Keratinocyte (primary cell): ENCODE data around the gene TCTN2. TPM values are rescaled to one million over a fixed set of nuclear protein-coding genes. Genes with fewer than 3 reads are reported as not detected.

ENCODE experiments used
- DNase-seq: peaks from one replicate; pipeline ENCODE4 v3.0.0-alpha.2; 2011; ENCODE audit warnings: low read depth, missing footprints, low spot score
- FAIRE-seq: peaks from 2 replicates; lab custom pipeline; 2011; peaks lifted over from hg19 to GRCh38; lab: Jason Lieb, UNC
- H2AFZ ChIP-seq: 2 replicates; pipeline ENCODE4 v1.6.0; 2012; ENCODE audit warnings: low read length, control low read depth, inconsistent platforms; ENCODE audit not compliant: control insufficient read depth
- H3K27ac ChIP-seq: 2 replicates; pipeline ENCODE4 v1.5.1; 2011; ENCODE audit warnings: low read length; ENCODE audit not compliant: control insufficient read depth, insufficient read depth
- H3K27me3 ChIP-seq: 3 replicates; pipeline ENCODE4 v1.6.0; 2011; ENCODE audit warnings: low read length; ENCODE audit not compliant: control insufficient read depth, insufficient read depth; ENCODE audit errors: extremely low read depth
- H3K36me3 ChIP-seq, 2 experiments: 2 replicates in 1 of 2; 3 replicates in 1 of 2; pipeline ENCODE4 v1.5.1; 2011; ENCODE audit warnings: low read length in 2 of 2, mild to moderate bottlenecking in 1 of 2; ENCODE audit not compliant: control insufficient read depth in 2 of 2, insufficient read depth in 2 of 2; ENCODE audit errors: extremely low read depth in 1 of 2
- H3K4me1 ChIP-seq: 3 replicates; pipeline ENCODE4 v1.5.1; 2011; ENCODE audit warnings: low read length; ENCODE audit not compliant: control insufficient read depth, insufficient read depth; ENCODE audit errors: extremely low read depth
- H3K4me2 ChIP-seq: 3 replicates; pipeline ENCODE4 v1.6.0; 2011; ENCODE audit warnings: low read depth, low read length; ENCODE audit not compliant: control insufficient read depth, insufficient read depth; ENCODE audit errors: extremely low read depth
- H3K4me3 ChIP-seq, 3 experiments: fragments of 200-600 bp in 1 of 3; sonication (generic) in 1 of 3; 2 replicates in 2 of 3; 3 replicates in 1 of 3; pipeline ENCODE4 v1.5.1; 2011 to 2016; ENCODE audit warnings: low read length in 3 of 3, mild to moderate bottlenecking in 3 of 3, control low read depth in 2 of 3, inconsistent platforms in 1 of 3, low read depth in 1 of 3, mixed read lengths in 1 of 3, mixed run types in 1 of 3, moderate library complexity in 1 of 3; ENCODE audit not compliant: control insufficient read depth in 2 of 3, insufficient read depth in 2 of 3; ENCODE audit errors: extremely low read depth in 1 of 3
- H3K79me2 ChIP-seq: 2 replicates; pipeline ENCODE4 v1.6.0; 2012; ENCODE audit warnings: low read length; ENCODE audit not compliant: control insufficient read depth, insufficient read depth
- H3K9ac ChIP-seq: 3 replicates; pipeline ENCODE4 v1.6.0; 2011; ENCODE audit warnings: low read length; ENCODE audit not compliant: control insufficient read depth, insufficient read depth; ENCODE audit errors: extremely low read depth
- H3K9me1 ChIP-seq: 3 replicates; pipeline ENCODE4 v1.6.0; 2011; ENCODE audit warnings: low read length; ENCODE audit not compliant: control insufficient read depth, insufficient read depth; ENCODE audit errors: extremely low read depth
- H3K9me3 ChIP-seq: 2 replicates; pipeline ENCODE4 v1.5.1; 2012; ENCODE audit warnings: low read depth, low read length; ENCODE audit not compliant: control insufficient read depth
- H4K20me1 ChIP-seq: 3 replicates; pipeline ENCODE4 v1.6.0; 2011; ENCODE audit warnings: low read length; ENCODE audit not compliant: control insufficient read depth, insufficient read depth; ENCODE audit errors: extremely low read depth
- EZH2 ChIP-seq: IDR thresholded peaks from one replicate; pipeline ENCODE4 v1.6.1; 2012; ENCODE audit warnings: inconsistent platforms, mild to moderate bottlenecking, low read length, moderate library complexity
- dilution Hi-C: fragments of 300-500 bp; cut with MboI; formaldehyde crosslinking; loops from one replicate; pipeline ENCODE4 v1.7.0; 2020; ENCODE audit warnings: low sequenced_read_pairs; ENCODE audit not compliant: extremely low pct_ligation_motif_present
- polyA plus RNA-seq, 5 experiments: library from polyadenylated mRNA; depleted of rRNA in 3 of 5; stranded (reverse) in 3 of 5; stranded (forward) in 1 of 5; unstranded in 1 of 5; fragments of >200 nt; gene quantifications; 1 replicate in 1 of 5; 2 replicates in 3 of 5; 3 replicates in 1 of 5; pipeline versions ENCODE4 v1.2.1 to v1.2.3, GENCODE V29; 2011 to 2012; ENCODE audit warnings: missing spikeins in 2 of 5, low read depth in 1 of 5, low replicate concordance in 1 of 5
- TF ChIP-seq, protein P1 (sequence below), 3 experiments: IDR thresholded peaks in 1 of 3; conservative IDR thresholded peaks in 1 of 3; optimal IDR thresholded peaks in 1 of 3; 2 replicates in 2 of 3; 3 replicates in 1 of 3; pipeline versions ENCODE3 to v1.5.1; 2011; ENCODE audit warnings: low read length in 3 of 3, mild to moderate bottlenecking in 3 of 3, moderate library complexity in 2 of 3, control low read depth in 1 of 3, inconsistent platforms in 1 of 3; ENCODE audit not compliant: insufficient read depth in 2 of 3; ENCODE audit errors: extremely low read depth in 1 of 3

The TCTN2 gene
- polyA plus RNA-seq, 1 donor (not counting 4 experiments of a cell fraction or from before 2014, with no cell fraction given) = 3.2 TPM

DNA sequence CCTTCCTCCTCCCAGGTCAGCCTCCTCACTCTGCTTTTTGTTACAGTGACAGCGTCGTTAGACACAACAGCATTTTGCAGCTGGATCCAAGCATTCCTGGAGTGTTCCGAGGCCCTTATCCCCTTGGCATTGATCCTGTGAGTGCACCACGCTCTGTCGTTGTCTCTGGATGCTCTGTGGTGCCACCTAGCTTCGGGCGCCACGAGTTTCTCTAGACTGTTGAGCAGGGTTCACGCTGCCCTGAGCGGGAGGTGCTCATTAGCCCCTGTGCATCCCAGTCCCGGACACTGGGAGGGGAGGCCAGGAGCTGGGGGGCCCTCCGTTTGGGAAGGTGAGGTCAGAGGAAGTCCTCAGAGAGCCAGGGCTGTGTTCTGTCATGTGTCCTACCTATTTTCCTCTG is 73.9 kb downstream of the TCTN2 start:
- no peak for DNase-seq

DNA sequence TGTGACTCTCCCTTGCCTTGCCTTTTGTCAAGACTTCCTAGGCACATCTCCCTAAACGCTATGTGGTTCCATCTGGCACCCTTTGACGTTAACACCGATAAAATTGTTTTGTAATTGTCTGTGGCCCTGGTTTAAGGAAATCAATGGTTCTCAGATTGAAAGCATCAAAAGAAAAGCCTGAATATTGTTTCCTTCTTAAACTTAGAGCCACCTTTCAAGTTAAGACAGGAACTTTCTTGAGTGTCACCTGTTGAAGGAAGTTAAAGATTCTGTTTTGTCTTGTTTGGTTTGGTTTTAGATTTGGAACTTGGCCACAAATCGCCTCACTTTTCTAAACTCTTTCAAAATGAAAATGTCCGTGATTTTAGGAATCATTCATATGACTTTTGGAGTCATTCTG is 76.4 kb downstream of the TCTN2 start:
- TF ChIP-seq, protein P1, sequence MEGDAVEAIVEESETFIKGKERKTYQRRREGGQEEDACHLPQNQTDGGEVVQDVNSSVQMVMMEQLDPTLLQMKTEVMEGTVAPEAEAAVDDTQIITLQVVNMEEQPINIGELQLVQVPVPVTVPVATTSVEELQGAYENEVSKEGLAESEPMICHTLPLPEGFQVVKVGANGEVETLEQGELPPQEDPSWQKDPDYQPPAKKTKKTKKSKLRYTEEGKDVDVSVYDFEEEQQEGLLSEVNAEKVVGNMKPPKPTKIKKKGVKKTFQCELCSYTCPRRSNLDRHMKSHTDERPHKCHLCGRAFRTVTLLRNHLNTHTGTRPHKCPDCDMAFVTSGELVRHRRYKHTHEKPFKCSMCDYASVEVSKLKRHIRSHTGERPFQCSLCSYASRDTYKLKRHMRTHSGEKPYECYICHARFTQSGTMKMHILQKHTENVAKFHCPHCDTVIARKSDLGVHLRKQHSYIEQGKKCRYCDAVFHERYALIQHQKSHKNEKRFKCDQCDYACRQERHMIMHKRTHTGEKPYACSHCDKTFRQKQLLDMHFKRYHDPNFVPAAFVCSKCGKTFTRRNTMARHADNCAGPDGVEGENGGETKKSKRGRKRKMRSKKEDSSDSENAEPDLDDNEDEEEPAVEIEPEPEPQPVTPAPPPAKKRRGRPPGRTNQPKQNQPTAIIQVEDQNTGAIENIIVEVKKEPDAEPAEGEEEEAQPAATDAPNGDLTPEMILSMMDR (optimal IDR thresholded peaks at IDR 0.05 in 1 of 3, IDR thresholded peaks at IDR 0.05 in 1 of 3, conservative IDR thresholded peaks at IDR 0.05 in 1 of 3; ENCODE audit: extremely low read depth in 1 of 3, insufficient read depth in 2 of 3, low read length in 3 of 3) = no peak
- TF ChIP-seq EZH2 = no peak
- no peaks in the 10 kb centered on the region for H3K9me3 ChIP-seq
- no peak overlapping the region for H3K4me2 ChIP-seq
- no peak overlapping the region for H3K4me3 ChIP-seq
- H2AFZ ChIP-seq = no peak overlapping the region
- H3K27me3 ChIP-seq = no peaks in the 10 kb centered on the region
- FAIRE-seq = no peak
- no peaks in the 10 kb centered on the region for H3K79me2 ChIP-seq
- no peaks in the 10 kb centered on the region for H4K20me1 ChIP-seq
- no peak for DNase-seq
- no peak overlapping the region for H3K27ac ChIP-seq
- H3K9me1 ChIP-seq = no peaks in the 10 kb centered on the region
- H3K36me3 ChIP-seq = peaks cover 20 to 22% of the 10 kb centered on the region in 2 experiments
- dilution Hi-C loops = no loop called here
- no peak overlapping the region for H3K9ac ChIP-seq
- H3K4me1 ChIP-seq = peaks cover 6% of the 10 kb centered on the region

More for the DNA sequence above, 73.9 kb downstream of the TCTN2 start:
- Histone ChIP-seq H3K27ac (no peak overlapping the region), H3K4me2 (no peak overlapping the region), H3K27me3 (no peaks in the 10 kb centered on the region), H3K9ac (no peak overlapping the region), H3K79me2 (no peaks in the 10 kb centered on the region), H4K20me1 (no peaks in the 10 kb centered on the region), H3K9me3 (no peaks in the 10 kb centered on the region), H3K36me3 (peaks cover 16 to 19% of the 10 kb centered on the region in 2 experiments), H3K9me1 (no peaks in the 10 kb centered on the region), H2AFZ (no peak overlapping the region), H3K4me3 (no peak overlapping the region), H3K4me1 (no peaks in the 10 kb centered on the region)
- TF ChIP-seq, protein P1 (optimal IDR thresholded peaks at IDR 0.05 in 1 of 3, IDR thresholded peaks at IDR 0.05 in 1 of 3, conservative IDR thresholded peaks at IDR 0.05 in 1 of 3; ENCODE audit: extremely low read depth in 1 of 3, insufficient read depth in 2 of 3, low read length in 3 of 3) = peak in 2 of 3 experiments; percentile 10 to 40
- no peak for TF ChIP-seq EZH2
- no peak for FAIRE-seq
- dilution Hi-C loops = no loop called here
